HG03571 (cell line): ENCODE results near the gene GID4.

Experiments used
- ATAC-seq: cut with Tn5 transposase; IDR thresholded peaks from one replicate; pipeline ENCODE4 v1.9.1; 2021; ENCODE audit not compliant: unreplicated experiment

Gene GID4

DNA sequence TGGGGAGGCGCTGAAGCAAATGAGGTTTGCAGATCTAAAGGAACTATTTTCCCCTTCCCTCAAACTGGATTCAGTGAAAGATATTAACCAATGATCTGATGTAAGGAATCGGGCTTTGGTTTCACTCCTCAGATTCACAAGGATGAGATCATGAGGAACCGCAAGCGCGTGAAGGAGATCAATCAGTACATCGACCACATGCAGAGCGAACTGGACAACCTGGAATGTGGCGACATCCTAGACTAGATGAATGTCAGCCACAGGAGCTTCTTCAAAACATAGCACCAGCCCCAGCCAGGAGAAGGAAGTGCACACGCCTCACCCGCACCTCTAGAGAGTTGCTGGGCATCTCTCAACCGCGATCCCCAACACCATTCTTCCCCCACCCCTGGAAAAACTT is 22.8 kb upstream of the GID4 start:
- no peak for ATAC-seq

- ATAC-seq, result no peak
Measured at GRCh38 chr17:18017958-18018357, 21.2 kb upstream of the GID4 start.

GRCh38 chr17:18018411-18018921 is 20.7 kb upstream of the GID4 start:
- no peak for ATAC-seq

GRCh38 chr17:18019838-18020154 is 19.4 kb upstream of the GID4 start:
- ATAC-seq, result no peak

DNA sequence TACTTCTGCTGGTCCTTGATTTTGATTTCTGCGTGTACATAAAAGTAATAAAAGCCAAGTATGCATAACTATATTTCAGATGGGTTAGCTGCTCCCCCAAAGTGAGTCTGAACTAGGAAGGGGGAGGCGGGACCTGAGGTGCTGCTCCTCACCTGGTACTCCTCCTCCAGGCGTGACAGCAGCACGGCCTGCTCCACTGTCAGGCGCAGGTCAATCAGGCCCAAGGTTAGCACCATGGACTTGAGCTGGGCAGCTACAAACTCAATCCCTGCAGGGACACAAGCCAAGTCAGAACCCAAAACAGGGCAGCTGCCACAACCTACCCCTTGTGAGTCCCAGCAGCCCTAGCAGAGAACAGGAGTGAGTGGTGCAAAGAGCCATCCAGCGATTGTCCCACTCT is 18.2 kb upstream of the GID4 start:
- no peak for ATAC-seq

GRCh38 chr17:18021372-18021771 is 17.8 kb upstream of the GID4 start:
- ATAC-seq, result no peak

GRCh38 chr17:18025241-18025944 is 13.8 kb upstream of the GID4 start:
- no peak for ATAC-seq

- ATAC-seq, result no peak
Measured at GRCh38 chr17:18025945-18026776, 13.0 kb upstream of the GID4 start.

DNA sequence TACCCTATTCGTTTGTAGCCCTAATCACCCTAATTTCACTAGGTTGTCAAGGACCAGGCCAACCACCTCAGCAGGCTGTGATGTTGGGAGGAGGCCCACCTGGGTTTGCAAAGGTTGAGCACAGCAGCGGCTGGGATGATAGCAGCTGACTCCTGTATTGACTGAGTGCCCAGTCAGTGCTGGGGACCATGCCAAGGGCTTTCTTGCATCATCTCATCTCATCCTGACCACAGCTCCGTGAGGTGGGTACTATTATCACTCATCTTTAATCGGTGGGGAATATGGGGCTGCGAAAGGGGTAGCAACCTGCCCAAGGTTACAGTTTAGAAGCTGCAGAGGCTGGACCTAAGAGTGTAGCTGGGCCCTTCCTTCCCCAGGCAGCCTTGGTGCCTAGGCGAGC is 11.9 kb upstream of the GID4 start:
- ATAC-seq, result no peak

- no peak for ATAC-seq
Measured at GRCh38 chr17:18028114-18028951, 10.9 kb upstream of the GID4 start.

- no peak for ATAC-seq
Measured at GRCh38 chr17:18028952-18029540, 10.2 kb upstream of the GID4 start.

- ATAC-seq, result no peak
Measured at GRCh38 chr17:18031955-18032354, 7.3 kb upstream of the GID4 start.

DNA sequence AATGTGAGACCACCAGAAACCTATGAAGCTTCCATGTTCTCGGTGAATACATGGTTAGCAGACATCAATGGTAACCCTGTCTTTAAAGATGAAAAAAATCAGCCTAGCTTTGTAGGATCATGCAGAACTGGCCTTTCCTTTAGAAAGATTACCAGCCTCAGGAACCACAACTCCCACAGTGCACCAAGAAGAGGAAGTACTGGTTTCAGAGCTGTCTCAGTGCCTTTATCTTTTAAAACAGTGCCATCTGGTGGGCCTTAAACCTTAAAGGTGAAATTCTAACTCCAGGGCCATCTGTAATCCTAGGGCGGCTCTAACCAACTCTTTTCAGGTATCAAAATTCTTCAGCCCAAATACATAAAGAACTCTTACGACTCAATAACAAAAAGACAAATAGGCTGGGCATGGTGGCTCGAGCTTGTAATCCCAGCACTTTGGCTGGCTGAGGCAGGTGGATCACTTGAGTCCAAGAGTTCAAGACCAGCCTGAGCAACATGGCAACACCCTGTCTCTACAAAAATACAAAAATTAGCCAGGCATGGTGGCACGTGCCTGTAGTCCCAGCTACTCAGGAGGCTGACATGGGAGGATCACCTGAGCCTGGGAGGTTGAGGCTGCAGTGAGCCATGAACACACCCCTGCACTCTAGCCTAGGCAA is 5.6 kb upstream of the GID4 start:
- ATAC-seq, result peak; percentile 62

DNA sequence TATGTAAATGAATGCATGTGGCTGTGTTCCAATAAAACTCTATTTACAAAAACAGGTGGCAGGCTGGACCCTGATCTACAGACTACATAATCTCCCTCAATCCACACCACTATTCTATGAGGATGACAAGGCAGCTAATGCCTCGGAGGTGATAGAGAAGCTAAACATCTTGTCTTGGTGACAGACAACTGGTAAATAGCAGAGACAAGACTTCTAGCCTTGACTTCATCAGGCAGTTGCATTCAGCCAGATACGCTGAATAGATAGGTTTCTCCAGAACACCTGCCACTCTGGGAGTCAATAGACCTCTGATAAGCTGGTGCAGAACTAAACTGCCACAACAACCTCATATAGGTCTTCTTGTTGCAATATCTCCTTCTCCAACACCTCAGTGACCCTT is 3.5 kb upstream of the GID4 start:
- ATAC-seq, result no peak

DNA sequence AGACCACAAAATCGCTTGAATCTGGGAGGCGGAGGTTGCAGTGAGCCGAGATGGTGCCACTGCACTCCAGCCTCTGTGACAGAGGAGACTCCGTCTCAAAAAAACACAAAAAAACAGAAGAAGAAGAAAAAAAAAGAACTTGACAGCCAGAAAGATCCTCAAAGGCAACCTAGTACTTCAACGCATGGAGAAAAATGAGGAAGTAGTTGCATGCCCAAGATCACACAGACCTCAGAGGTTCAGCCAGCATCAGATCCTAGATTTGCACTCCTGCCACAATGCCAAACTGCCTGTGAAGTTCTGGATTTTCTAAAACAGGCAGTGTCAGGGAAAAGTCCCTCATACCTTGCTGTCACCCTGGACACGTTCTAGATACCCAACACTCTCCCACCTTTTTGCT is 1.7 kb upstream of the GID4 start:
- ATAC-seq, result no peak

DNA sequence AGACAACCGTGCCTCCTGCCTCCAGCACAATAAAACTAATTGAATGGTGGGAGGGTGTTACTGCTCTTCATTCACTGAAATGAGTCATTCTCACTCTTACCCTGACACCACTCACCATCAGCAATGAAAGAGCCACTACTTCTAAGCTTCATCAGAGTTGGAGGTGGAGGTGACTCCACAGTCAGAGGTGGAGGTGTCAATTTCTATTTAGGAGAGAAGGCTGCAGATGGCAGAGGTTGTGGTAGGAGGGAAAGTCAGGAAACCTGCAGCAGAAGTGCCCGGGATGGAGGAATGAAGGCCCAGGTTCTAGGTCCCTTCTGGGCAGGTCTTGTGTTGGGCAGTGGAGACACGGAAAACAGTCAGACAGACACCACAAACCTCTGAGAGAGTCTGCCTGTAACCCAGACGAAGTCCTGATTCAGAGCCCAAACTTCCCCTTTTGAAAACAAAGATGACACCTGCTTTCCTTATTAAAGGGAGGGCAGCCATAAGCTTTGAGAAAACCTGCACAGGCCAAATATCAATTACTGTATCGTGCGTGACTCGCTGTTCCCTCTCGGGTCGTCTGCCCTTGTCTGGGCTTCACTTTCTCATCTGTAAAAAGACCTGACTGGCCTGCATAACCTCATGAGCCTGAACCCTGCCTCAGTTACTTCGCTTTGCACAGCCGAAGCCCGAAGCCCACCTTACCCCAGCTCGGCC is 908 bp upstream of the GID4 start:
- ATAC-seq, result peak; percentile 10

GRCh38 chr17:18039535-18040260 is 490 bp downstream of the GID4 start:
- peak; percentile 26 for ATAC-seq

- ATAC-seq, result no peak
Measured at GRCh38 chr17:18040261-18040858, 1.2 kb downstream of the GID4 start.

GRCh38 chr17:18041776-18042175 is 2.6 kb downstream of the GID4 start:
- no peak for ATAC-seq
